K562 (cell line): ENCODE measurements around the gene CCSER1. TPM values are rescaled to one million over a fixed set of nuclear protein-coding genes. Genes with fewer than 3 reads are reported as not detected.

Experiments used
- ATAC-seq: fragments of 200-7000 bp; cut with Tn5 transposase; 3 replicates; pipeline ENCODE4 v1.9.1; 2020; ENCODE audit warnings: moderate library complexity
- BruUV-seq: library from RNA; stranded (reverse); fragments of 400-500 nt; replicated peaks from 2 replicates; lab custom pipeline; 2021; lab: Mats Ljungman, UMichigan
- CTCF ChIA-PET: fragments of 300-600 bp; formaldehyde crosslinking; extraction: SDS; loops from one replicate; lab custom pipeline; 2021; ENCODE audit warnings: low intra/inter-chr PET ratio; lab: Yijun Ruan, JAX
- POLR2A ChIA-PET: fragments of 300-600, 350-650 bp; sonication (Branson Sonifier 250); formaldehyde crosslinking; extraction: SDS; loops from one replicate; lab custom pipeline; 2021; ENCODE audit warnings: antibody characterized with exemption, inconsistent platforms; lab: Yijun Ruan, JAX
- DNase-seq, 4 experiments: peaks; one replicate each; pipeline versions ENCODE4 v3.0.0 to v3.0.0-alpha.2; 2011 to 2018; ENCODE audit warnings: low spot score in 3 of 4, mixed read lengths in 3 of 4; ENCODE audit errors: extremely low read depth in 1 of 4
- FAIRE-seq: peaks from 2 replicates; lab custom pipeline; 2011; peaks lifted over from hg19 to GRCh38; lab: Jason Lieb, UNC
- H2AFZ ChIP-seq: 2 replicates; pipeline ENCODE4 v1.6.0; 2011; ENCODE audit warnings: low read depth, low read length, control low read depth, inconsistent platforms
- H3K27ac ChIP-seq: fragments of 200-600 bp; 3 replicates; pipeline ENCODE4 v1.8.0; 2011; ENCODE audit warnings: low read depth, mild to moderate bottlenecking, control low read depth, inconsistent platforms, low read length, moderate library complexity, mixed read lengths; ENCODE audit errors: extremely low read depth
- H3K27me3 ChIP-seq, 2 experiments: fragments of 300-600 bp in 1 of 2; 2 replicates in 1 of 2; 3 replicates in 1 of 2; pipeline versions ENCODE4 v1.6.0 to v1.8.0; 2011; ENCODE audit warnings: inconsistent platforms in 2 of 2, low read length in 2 of 2, mild to moderate bottlenecking in 1 of 2, mixed read lengths in 1 of 2, moderate library complexity in 1 of 2; ENCODE audit not compliant: control insufficient read depth in 2 of 2, insufficient read depth in 2 of 2
- H3K36me3 ChIP-seq: fragments of 300-600 bp; 3 replicates; pipeline ENCODE4 v1.8.0; 2011; ENCODE audit warnings: mild to moderate bottlenecking, low read length, inconsistent platforms; ENCODE audit not compliant: control insufficient read depth, insufficient read depth
- H3K4me1 ChIP-seq, 2 experiments: fragments of 200-600 bp in 1 of 2; replicated peaks in 1 of 2; 2 replicates in 1 of 2; 3 replicates in 1 of 2; pipeline versions ENCODE4 v1.5.1 to v1.8.0; 2011; ENCODE audit warnings: inconsistent platforms in 2 of 2, low read length in 2 of 2, mild to moderate bottlenecking in 1 of 2, mixed read lengths in 1 of 2, moderate library complexity in 1 of 2; ENCODE audit not compliant: control insufficient read depth in 2 of 2, insufficient read depth in 2 of 2
- H3K4me2 ChIP-seq: 2 replicates; pipeline ENCODE4 v1.6.1; 2011; ENCODE audit warnings: low read length, control low read depth, inconsistent platforms, mixed read lengths; ENCODE audit not compliant: insufficient read depth
- H3K4me3 ChIP-seq: fragments of 200-600 bp; sonication (generic), shearing (Covaris generic); 2 replicates; pipeline ENCODE4 v1.5.1; 2016; ENCODE audit warnings: control low read depth, inconsistent platforms
- H3K79me2 ChIP-seq: fragments of 200-600 bp; 3 replicates; pipeline ENCODE4 v1.8.0; 2011; ENCODE audit warnings: low read length, inconsistent platforms; ENCODE audit not compliant: control insufficient read depth, insufficient read depth
- H3K9ac ChIP-seq, 2 experiments: 2 replicates each; pipeline versions ENCODE4 v1.6.0 to v1.6.1; 2011; ENCODE audit warnings: low read depth in 2 of 2, low read length in 2 of 2, control low read depth in 1 of 2, inconsistent platforms in 1 of 2, mild to moderate bottlenecking in 1 of 2, mixed read lengths in 1 of 2; ENCODE audit not compliant: insufficient read depth in 1 of 2
- H3K9me1 ChIP-seq: one replicate; pipeline ENCODE4 v1.6.0; 2011; ENCODE audit warnings: inconsistent platforms, mild to moderate bottlenecking, low read length, moderate library complexity; ENCODE audit not compliant: control insufficient read depth, insufficient read depth
- H3K9me3 ChIP-seq: replicated peaks from 2 replicates; pipeline ENCODE4 v1.5.1; 2011; ENCODE audit warnings: low read depth, low read length, inconsistent platforms; ENCODE audit not compliant: control insufficient read depth, insufficient read depth
- H4K20me1 ChIP-seq: replicated peaks from 2 replicates; pipeline ENCODE4 v1.6.1; 2011; ENCODE audit warnings: low read length, inconsistent platforms, mixed read lengths; ENCODE audit not compliant: control insufficient read depth, insufficient read depth
- ATF6 ChIP-seq: sonication (generic); formaldehyde crosslinking; IDR thresholded peaks from 2 replicates; pipeline ENCODE4 v1.4.0; 2020; ENCODE audit warnings: mild to moderate bottlenecking, missing genetic modification reagents
- GABPA ChIP-seq: fragments of 200-800 bp; sonication (Bioruptor generic); conservative IDR thresholded peaks from 2 replicates; pipeline ENCODE4 v1.6.1; 2016; ENCODE audit warnings: low read depth, missing genetic modification characterization, missing compliant biosample characterization
- HES1 ChIP-seq: fragments of 450-650 bp; IDR thresholded peaks from 2 replicates; pipeline ENCODE4 v1.6.1; 2016; ENCODE audit warnings: low read depth, mild to moderate bottlenecking, moderate library complexity
- JUND ChIP-seq, 2 experiments: IDR thresholded peaks; 2 replicates in 1 of 2; 3 replicates in 1 of 2; pipeline ENCODE4 v1.6.1; 2011; ENCODE audit warnings: borderline replicate concordance in 2 of 2, low read depth in 2 of 2, low read length in 2 of 2, improper control_type of control experiment in 1 of 2, missing biosample characterization in 1 of 2, missing genetic modification characterization in 1 of 2, missing genetic modification reagents in 1 of 2
- KDM5B ChIP-seq: fragments of 200-600 bp; sonication (generic); IDR thresholded peaks from 2 replicates; pipeline ENCODE4 v1.6.1; 2012; ENCODE audit warnings: low read depth, mild to moderate bottlenecking, moderate library complexity, low read length, control low read depth, inconsistent platforms; ENCODE audit not compliant: insufficient replicate concordance
- MCM3 ChIP-seq: fragments of 450-650 bp; IDR thresholded peaks from 2 replicates; pipeline ENCODE4 v1.6.1; 2016
- MTA2 ChIP-seq: fragments of 450-650 bp; IDR thresholded peaks from 2 replicates; pipeline ENCODE4 v1.6.1; 2016; ENCODE audit warnings: low read depth
- NR2F6 ChIP-seq: fragments of 450-650 bp; formaldehyde crosslinking; IDR thresholded peaks from 2 replicates; pipeline ENCODE4 v1.4.0; 2020; ENCODE audit warnings: mild to moderate bottlenecking
- PRPF4 ChIP-seq: fragments of 200-400 bp; formaldehyde crosslinking; IDR thresholded peaks from one replicate; pipeline ENCODE4 v1.6.1; 2017; ENCODE audit warnings: low read length, low read depth, mild to moderate bottlenecking; ENCODE audit not compliant: insufficient read depth, poor library complexity, severe bottlenecking
- ZNF3 ChIP-seq: fragments of 250-450 bp; sonication (Bioruptor Pico); IDR thresholded peaks from 2 replicates; pipeline ENCODE4 v1.5.0; 2021; ENCODE audit warnings: mild to moderate bottlenecking, moderate library complexity
- ZSCAN29 ChIP-seq: fragments of 450-650 bp; IDR thresholded peaks from 2 replicates; pipeline ENCODE4 v1.6.1; 2017
- in situ Hi-C: fragments of 300-500 bp; cut with MboI; formaldehyde crosslinking; loops from 4 replicates; pipeline ENCODE4 v1.15.0; 2018; ENCODE audit warnings: inconsistent platforms, mixed read lengths
- intact Hi-C: fragments of 100-400 bp; cut with micrococcal nuclease; formaldehyde crosslinking; loops from 2 replicates; pipeline ENCODE4 v1.14.2; 2022
- polyA plus RNA-seq, 8 experiments: library from polyadenylated mRNA; depleted of rRNA in 4 of 8; stranded (reverse) in 5 of 8; unstranded in 3 of 8; fragments of >200 nt; fragmentation: Nextera tagmentation in 2 of 8; fragmentation: Illumina TruSeq in 1 of 8; extraction: Ambion mirVana in 2 of 8; extraction: Trizol in 1 of 8; gene quantifications; 2 replicates each; pipeline versions ENCODE4 v1.2.1 to v1.2.3, GENCODE V29; 2011 to 2014; ENCODE audit warnings: inconsistent platforms in 1 of 8, missing spikeins in 1 of 8
- total RNA-seq, 7 experiments: library from RNA; depleted of rRNA in 6 of 7; stranded (reverse); fragments of >200 nt in 6 of 7; fragmentation: Illumina TruSeq in 2 of 7; extraction: Trizol in 2 of 7; gene quantifications; 2 replicates each; pipeline versions ENCODE4 v1.2.1 to v1.2.3, GENCODE V29; 2011 to 2021; ENCODE audit warnings: low replicate concordance in 1 of 7
- TF ChIP-seq, protein P1 (sequence below): fragments of 450-650 bp; IDR thresholded peaks from 2 replicates; pipeline ENCODE4 v1.6.1; 2016
- TF ChIP-seq, protein P2 (sequence below): fragments of 250-450 bp; sonication (Bioruptor Pico); IDR thresholded peaks from 2 replicates; pipeline ENCODE4 v1.4.0; 2020

The CCSER1 gene
- total and polyA plus RNA-seq, 9 of the 15 experiments (the other 6 are each of a cell fraction or from before 2014, with no cell fraction given), result not detected

DNA sequence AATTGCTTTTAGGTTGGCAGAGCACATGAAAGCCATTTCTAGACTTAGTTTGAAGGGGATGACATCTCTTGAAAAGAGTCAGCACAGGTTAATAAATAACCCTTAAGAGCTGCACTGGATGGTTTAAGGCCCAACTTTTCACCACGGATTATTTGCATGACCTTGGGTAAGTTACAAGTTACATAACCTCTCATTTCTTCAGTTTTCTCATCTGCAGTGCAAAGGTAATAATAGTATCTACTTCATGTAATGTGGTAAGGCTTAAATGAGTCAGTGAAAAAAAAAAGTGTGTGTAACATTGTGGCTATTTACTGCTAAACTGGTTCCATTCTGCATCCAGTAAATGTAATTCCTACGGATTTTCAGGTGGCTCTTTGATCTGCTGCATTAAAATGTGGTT, 715.8 kb downstream of the CCSER1 start (continued):
- TF ChIP-seq ATF6 (CRISPR knock-in tag), result no peak
- TF ChIP-seq, protein P1, sequence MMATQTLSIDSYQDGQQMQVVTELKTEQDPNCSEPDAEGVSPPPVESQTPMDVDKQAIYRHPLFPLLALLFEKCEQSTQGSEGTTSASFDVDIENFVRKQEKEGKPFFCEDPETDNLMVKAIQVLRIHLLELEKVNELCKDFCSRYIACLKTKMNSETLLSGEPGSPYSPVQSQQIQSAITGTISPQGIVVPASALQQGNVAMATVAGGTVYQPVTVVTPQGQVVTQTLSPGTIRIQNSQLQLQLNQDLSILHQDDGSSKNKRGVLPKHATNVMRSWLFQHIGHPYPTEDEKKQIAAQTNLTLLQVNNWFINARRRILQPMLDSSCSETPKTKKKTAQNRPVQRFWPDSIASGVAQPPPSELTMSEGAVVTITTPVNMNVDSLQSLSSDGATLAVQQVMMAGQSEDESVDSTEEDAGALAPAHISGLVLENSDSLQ, result no peak
- TF ChIP-seq KDM5B, result no peak
- TF ChIP-seq NR2F6 (CRISPR knock-in tag), result no peak
- TF ChIP-seq MCM3, result no peak

GRCh38 chr4:90844241-90844640, 717.0 kb downstream of the CCSER1 start:
- ChIA-PET CTCF (no interaction called here), POLR2A (no interaction called here)
- FAIRE-seq (no peak), DNase-seq (no peak), ATAC-seq (no peak)
- H3K4me1 ChIP-seq, result no peaks in the 10 kb centered on the region
- no peaks in the 10 kb centered on the region for H3K27me3 ChIP-seq
- no peak overlapping the region for H3K9ac ChIP-seq
- intact Hi-C loops, result no loop called here
- H3K9me1 ChIP-seq, result no peaks in the 10 kb centered on the region
- no peaks in the 10 kb centered on the region for H3K79me2 ChIP-seq
- H3K9me3 ChIP-seq, result no peaks in the 10 kb centered on the region
- no peak overlapping the region for H3K27ac ChIP-seq
- no peaks in the 10 kb centered on the region for H3K36me3 ChIP-seq
- no peaks in the 10 kb centered on the region for H4K20me1 ChIP-seq
- in situ Hi-C loops, result no loop called here
- no peak overlapping the region for H3K4me2 ChIP-seq
- H2AFZ ChIP-seq, result no peak overlapping the region
- no TSS peak for BruUV-seq
- no peak overlapping the region for H3K4me3 ChIP-seq
- TF ChIP-seq, protein P2, sequence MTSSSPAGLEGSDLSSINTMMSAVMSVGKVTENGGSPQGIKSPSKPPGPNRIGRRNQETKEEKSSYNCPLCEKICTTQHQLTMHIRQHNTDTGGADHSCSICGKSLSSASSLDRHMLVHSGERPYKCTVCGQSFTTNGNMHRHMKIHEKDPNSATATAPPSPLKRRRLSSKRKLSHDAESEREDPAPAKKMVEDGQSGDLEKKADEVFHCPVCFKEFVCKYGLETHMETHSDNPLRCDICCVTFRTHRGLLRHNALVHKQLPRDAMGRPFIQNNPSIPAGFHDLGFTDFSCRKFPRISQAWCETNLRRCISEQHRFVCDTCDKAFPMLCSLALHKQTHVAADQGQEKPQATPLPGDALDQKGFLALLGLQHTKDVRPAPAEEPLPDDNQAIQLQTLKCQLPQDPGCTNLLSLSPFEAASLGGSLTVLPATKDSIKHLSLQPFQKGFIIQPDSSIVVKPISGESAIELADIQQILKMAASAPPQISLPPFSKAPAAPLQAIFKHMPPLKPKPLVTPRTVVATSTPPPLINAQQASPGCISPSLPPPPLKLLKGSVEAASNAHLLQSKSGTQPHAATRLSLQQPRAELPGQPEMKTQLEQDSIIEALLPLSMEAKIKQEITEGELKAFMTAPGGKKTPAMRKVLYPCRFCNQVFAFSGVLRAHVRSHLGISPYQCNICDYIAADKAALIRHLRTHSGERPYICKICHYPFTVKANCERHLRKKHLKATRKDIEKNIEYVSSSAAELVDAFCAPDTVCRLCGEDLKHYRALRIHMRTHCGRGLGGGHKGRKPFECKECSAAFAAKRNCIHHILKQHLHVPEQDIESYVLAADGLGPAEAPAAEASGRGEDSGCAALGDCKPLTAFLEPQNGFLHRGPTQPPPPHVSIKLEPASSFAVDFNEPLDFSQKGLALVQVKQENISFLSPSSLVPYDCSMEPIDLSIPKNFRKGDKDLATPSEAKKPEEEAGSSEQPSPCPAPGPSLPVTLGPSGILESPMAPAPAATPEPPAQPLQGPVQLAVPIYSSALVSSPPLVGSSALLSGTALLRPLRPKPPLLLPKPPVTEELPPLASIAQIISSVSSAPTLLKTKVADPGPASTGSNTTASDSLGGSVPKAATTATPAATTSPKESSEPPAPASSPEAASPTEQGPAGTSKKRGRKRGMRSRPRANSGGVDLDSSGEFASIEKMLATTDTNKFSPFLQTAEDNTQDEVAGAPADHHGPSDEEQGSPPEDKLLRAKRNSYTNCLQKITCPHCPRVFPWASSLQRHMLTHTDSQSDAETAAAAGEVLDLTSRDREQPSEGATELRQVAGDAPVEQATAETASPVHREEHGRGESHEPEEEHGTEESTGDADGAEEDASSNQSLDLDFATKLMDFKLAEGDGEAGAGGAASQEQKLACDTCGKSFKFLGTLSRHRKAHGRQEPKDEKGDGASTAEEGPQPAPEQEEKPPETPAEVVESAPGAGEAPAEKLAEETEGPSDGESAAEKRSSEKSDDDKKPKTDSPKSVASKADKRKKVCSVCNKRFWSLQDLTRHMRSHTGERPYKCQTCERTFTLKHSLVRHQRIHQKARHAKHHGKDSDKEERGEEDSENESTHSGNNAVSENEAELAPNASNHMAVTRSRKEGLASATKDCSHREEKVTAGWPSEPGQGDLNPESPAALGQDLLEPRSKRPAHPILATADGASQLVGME (CRISPR knock-in tag), result no peak
- TF ChIP-seq PRPF4 (no peak), MTA2 (no peak), ZNF3 (no peak), HES1 (no peak), GABPA (no peak), ZSCAN29 (no peak), JUND (IDR thresholded peaks at IDR 0.05; ENCODE audit: borderline replicate concordance, low read depth, low read length) (no peak), JUND (tag; IDR thresholded peaks at IDR 0.05; ENCODE audit: borderline replicate concordance, low read depth, low read length) (no peak)
